Kidney epithelial cell (primary cell): ENCODE measurements around the gene RBM28. TPM values are rescaled to one million over a fixed set of nuclear protein-coding genes. Genes with fewer than 3 reads are reported as not detected.

Experiments
- DNase-seq: peaks from one replicate; pipeline ENCODE4 v3.0.0-alpha.2; 2010; ENCODE audit warnings: low read depth
- H3K27me3 ChIP-seq: 2 replicates; pipeline ENCODE4 v1.6.0; 2011; ENCODE audit warnings: low read length; ENCODE audit not compliant: control insufficient read depth, insufficient read depth
- H3K36me3 ChIP-seq: 2 replicates; pipeline ENCODE4 v1.5.1; 2011; ENCODE audit warnings: low read length; ENCODE audit not compliant: control insufficient read depth, insufficient read depth
- H3K4me3 ChIP-seq: 2 replicates; pipeline ENCODE4 v1.5.1; 2011; ENCODE audit warnings: low read depth, mild to moderate bottlenecking, control low read depth, low read length
- total RNA-seq: library from RNA; depleted of rRNA; stranded (reverse); fragments of >200 nt; gene quantifications from 2 replicates; pipeline ENCODE4 v1.2.3, GENCODE V29; 2015
- TF ChIP-seq, protein P1 (sequence below): IDR thresholded peaks from 2 replicates; pipeline ENCODE4 v1.5.1; 2011; ENCODE audit warnings: mild to moderate bottlenecking, moderate library complexity, low read length, control low read depth, inconsistent platforms; ENCODE audit not compliant: insufficient read depth, poor library complexity, severe bottlenecking

The RBM28 gene
- total RNA-seq, 1 donor from 2014 or later, result 25.9 TPM

DNA sequence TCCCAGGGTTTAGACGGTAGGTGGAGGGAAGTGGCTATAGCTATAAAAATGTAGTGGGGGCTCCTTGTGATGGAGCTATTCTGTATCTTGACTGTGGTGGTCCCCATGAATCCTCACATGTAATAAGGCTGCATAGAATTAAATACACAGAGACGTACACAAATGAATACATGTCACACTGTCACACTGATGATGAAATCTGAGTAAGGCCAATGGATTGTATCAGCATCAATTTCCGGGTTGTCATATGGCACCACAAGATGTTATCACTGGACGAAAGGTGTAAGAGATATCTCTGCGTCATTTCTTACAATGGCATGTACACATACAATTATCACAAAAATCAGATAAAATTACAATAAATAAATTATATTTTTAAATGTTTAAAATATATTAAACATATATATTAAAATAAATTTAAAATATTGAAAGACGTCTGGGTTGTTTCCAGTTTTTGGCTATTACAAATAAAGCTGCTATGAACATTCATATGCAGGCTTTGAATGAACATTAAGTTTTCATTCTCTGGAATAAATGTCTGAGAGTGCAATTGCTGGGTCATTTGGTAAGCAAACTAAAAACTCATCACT is 64.5 kb downstream of the RBM28 start:
- Histone ChIP-seq H3K36me3 (no peaks in the 10 kb centered on the region), H3K4me3 (no peak overlapping the region), H3K27me3 (peaks cover 6% of the 10 kb centered on the region)
- no peak for DNase-seq
- TF ChIP-seq, protein P1, sequence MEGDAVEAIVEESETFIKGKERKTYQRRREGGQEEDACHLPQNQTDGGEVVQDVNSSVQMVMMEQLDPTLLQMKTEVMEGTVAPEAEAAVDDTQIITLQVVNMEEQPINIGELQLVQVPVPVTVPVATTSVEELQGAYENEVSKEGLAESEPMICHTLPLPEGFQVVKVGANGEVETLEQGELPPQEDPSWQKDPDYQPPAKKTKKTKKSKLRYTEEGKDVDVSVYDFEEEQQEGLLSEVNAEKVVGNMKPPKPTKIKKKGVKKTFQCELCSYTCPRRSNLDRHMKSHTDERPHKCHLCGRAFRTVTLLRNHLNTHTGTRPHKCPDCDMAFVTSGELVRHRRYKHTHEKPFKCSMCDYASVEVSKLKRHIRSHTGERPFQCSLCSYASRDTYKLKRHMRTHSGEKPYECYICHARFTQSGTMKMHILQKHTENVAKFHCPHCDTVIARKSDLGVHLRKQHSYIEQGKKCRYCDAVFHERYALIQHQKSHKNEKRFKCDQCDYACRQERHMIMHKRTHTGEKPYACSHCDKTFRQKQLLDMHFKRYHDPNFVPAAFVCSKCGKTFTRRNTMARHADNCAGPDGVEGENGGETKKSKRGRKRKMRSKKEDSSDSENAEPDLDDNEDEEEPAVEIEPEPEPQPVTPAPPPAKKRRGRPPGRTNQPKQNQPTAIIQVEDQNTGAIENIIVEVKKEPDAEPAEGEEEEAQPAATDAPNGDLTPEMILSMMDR, result no peak

DNA sequence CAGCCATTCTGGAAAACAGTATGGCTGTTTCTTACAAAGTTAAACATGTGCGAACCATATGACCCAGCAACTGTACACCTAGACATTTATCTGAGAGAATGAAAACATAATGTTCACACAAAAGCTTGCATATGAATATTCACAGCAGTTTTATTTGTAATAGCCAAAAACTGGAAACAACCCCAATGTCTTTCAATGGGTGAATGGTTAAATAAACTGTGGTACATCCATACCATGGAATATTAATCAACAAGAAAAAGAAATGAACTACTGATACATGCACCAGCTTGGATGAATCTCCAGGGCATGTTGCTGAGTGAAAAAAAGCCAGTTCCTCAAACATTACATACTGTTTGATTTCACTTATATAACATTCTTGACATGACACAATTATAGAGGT is 65.3 kb downstream of the RBM28 start:
- Histone ChIP-seq H3K27me3 (peaks cover 12% of the 10 kb centered on the region), H3K36me3 (no peaks in the 10 kb centered on the region), H3K4me3 (no peak overlapping the region)
- no peak for DNase-seq
- TF ChIP-seq, protein P1, result no peak

GRCh38 chr7:128275681-128276080 is 68.0 kb downstream of the RBM28 start:
- no peak for DNase-seq
- peaks cover 35% of the 10 kb centered on the region for H3K27me3 ChIP-seq
- H3K4me3 ChIP-seq, result no peak overlapping the region
- H3K36me3 ChIP-seq, result no peaks in the 10 kb centered on the region
- TF ChIP-seq, protein P1, result no peak

DNA sequence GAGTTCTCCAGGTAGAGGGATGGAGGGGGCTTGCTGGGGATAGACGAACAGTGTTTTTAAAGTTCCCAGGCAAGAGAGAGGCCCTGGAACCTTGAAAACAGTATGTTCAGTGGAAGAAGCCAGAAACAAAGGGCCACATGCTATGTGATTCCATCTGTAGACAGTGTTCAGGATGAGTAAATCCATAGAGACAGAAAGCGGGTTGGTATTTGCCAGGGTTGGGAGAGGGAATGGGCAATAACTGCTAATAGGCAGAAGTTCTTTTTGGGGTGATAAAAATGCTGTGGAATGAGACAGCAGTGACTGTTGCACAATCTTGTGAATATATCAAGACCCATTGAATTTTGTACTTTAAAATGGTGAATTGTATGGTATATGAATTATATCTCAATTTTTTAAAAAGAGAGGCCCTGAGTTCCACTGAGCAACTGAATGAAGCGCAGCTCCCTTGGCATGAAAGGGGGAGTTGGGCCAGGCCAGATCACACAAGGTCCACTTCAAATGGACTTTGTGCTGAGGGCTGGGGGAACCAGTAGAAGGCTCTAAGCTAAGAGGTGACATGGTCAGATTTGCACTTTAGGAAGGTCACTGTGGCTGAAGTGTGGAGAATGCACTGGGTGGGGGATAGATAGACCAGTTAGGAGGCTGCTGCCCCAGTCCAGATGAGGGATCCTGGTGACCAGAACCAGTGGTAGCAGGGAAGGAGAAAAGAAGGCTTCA is 68.7 kb downstream of the RBM28 start:
- no peak for DNase-seq
- TF ChIP-seq, protein P1, result no peak
- peaks cover 40% of the 10 kb centered on the region for H3K27me3 ChIP-seq
- H3K4me3 ChIP-seq, result no peak overlapping the region
- no peaks in the 10 kb centered on the region for H3K36me3 ChIP-seq

DNA sequence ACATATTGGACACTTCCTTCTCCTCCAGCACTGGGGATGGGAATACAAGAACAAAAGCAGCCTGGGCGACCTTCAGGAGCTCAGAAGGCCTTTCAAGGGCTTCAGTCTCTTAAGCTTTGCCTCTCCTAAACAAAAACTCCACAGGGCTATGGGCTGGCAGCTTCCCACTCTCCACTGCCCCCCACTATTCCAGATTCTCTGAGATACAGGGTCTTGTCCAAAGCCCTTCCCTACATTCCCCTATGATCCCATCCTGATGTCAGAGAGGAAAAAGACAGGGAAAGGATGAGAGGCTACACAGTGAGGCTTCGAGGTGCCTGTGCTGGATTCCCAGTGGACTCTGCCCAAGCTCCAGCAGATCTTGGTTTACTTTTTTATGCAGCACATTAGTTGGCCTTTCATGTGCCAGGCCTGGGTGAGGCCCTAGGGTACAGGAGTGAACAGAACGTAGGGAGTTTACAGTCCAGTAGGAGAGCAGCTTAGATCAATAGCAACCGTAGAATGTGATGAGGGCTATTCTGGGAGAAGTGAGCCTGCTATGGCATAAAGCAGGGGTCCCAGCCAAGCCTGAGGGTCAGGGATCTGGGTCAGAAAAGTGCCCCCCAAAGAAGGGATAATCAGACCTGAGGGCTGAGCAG is 69.3 kb downstream of the RBM28 start:
- H3K27me3 ChIP-seq, result peaks cover 40% of the 10 kb centered on the region
- TF ChIP-seq, protein P1, result no peak
- no peak overlapping the region for H3K4me3 ChIP-seq
- DNase-seq, result no peak
- no peaks in the 10 kb centered on the region for H3K36me3 ChIP-seq
